HG02970 (cell line): Measurements from ENCODE around the gene OR4D1.

ENCODE experiments used
- ATAC-seq: cut with Tn5 transposase; IDR thresholded peaks from one replicate; pipeline ENCODE4 v1.9.1; 2021; ENCODE audit warnings: mild to moderate bottlenecking, moderate library complexity, moderate number of reproducible peaks; ENCODE audit not compliant: unreplicated experiment, low FRiP score

Gene OR4D1

DNA sequence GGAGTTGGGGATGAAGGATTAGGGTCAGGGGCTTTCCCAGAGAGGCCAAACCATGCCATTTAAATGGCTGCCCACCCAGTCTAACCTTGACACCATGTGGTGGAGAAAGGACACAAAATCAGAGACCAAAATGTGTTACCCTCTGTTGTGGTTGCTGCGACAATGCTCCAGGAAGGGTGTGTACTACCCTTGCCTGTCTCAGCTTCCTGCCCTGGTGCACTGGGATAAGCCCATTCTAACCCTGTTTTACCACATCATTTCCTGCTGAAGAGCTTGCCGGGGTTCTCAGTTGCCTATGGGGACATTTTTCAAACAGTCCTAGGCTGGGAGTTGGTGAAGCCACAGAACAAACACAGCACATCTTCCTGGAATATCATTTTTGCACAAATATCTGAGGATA is 4.9 kb downstream of the OR4D1 start:
- no peak for ATAC-seq

DNA sequence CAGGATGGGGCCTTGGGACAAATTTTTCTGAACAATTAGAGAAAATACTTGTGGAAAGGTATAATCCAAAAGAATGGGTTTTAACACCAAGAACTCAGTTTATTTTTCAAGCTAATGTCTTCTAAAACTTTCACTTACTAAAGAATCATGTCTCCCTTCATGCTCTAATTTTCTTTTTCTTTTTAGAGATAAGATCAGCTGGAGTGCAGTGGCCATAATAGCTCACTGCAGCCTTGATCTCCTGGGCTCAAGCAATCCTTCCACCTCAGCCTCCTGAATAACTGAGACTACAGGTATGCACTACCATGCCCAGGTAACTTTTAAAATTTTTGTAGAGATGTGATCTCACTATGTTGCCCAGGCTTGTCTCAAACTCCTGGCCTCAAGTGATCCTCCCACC is 5.5 kb downstream of the OR4D1 start:
- ATAC-seq, result no peak

- no peak for ATAC-seq
Measured at GRCh38 chr17:58156839-58157803, 8.9 kb downstream of the OR4D1 start.

GRCh38 chr17:58158181-58158580 is 10.0 kb downstream of the OR4D1 start:
- no peak for ATAC-seq

DNA sequence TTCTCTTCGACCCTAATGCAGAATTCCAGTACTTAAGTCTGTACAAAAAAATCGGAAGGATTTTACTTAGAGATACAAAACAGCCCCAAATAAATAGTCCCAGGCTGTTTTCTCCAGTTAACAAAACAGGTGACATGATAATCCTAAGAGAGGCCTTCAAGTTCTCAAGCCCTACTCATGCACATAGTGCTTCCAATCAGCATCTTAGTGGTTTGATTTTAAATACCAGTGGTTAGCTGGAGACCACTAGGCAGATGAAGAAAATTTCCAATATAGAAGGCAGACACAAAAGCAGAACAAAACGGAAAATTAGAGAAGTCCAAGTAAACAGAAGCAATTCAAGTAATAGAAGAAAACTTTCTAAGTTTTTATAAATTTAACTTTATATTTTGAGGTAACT is 13.4 kb downstream of the OR4D1 start:
- no peak for ATAC-seq

DNA sequence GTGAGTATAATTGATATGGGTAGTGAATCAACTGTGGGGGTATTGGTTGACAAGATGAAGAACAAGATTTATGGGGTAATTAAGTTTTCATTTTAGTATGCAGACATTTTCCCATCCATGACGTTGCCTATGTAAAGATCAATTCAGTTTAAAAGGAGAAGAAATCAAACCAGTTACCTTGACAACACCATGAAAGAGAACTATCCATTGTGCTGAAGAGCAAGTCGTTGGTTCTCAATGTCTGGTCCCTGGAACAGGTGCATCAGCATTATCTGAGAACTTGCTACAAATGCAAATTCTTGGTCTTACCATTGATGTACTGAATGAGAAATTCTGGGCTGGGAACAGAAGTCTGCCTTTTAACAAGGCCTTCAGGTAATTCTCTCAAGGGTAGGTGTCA is 17.8 kb downstream of the OR4D1 start:
- no peak for ATAC-seq

- no peak for ATAC-seq
Measured at GRCh38 chr17:58166682-58167081, 18.5 kb downstream of the OR4D1 start, which contains the start of gene OR4D2. TSS of gene OR4D2 (plus strand) at chr17:58166982. CDS start at chr17:58169656, 2,674 bp downstream.

GRCh38 chr17:58170622-58171021 is 22.4 kb downstream of the OR4D1 start:
- ATAC-seq, result no peak

GRCh38 chr17:58172369-58173071 is 24.3 kb downstream of the OR4D1 start:
- no peak for ATAC-seq

- no peak for ATAC-seq
Measured at GRCh38 chr17:58174871-58175270, 26.7 kb downstream of the OR4D1 start.

GRCh38 chr17:58176200-58176599 is 28.0 kb downstream of the OR4D1 start:
- no peak for ATAC-seq

GRCh38 chr17:58181796-58182195 is 33.6 kb downstream of the OR4D1 start:
- ATAC-seq, result no peak

GRCh38 chr17:58183514-58183913 is 35.3 kb downstream of the OR4D1 start:
- ATAC-seq, result no peak

DNA sequence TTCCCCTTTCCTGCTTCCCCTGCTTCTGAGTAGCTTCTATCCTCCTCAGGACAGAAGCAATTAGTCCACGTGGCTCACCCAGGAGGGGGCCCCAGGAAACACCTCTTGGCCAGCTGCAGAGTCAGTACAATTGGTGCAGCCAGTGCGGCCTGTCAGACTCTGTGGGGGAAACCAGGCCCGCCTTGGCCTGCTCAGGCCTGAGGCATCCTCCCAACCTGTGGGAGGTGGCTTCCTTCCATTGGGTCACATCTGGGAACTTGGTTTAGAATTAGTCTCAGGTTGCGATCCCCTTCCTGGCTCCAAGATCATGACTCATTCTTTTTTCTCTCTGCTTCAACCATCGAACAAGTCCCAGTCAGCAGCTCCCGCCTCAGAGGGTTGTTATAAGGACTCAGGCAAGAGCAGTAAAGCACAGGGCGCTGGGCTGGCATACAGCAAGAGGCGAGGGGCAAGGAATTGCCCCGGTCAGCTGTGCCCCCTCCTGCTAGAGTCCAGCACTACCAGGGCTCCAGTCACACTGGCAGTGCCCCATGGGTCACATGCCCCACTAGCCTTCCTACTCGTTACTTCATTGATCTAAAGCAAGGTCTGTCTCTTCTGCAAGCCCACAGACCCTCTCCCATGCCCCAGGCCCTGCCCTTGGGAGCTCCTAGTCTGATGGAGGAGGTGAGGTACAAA is 36.3 kb downstream of the OR4D1 start:
- ATAC-seq, result no peak

- ATAC-seq, result no peak
Measured at GRCh38 chr17:58184986-58185761, 37.0 kb downstream of the OR4D1 start.

DNA sequence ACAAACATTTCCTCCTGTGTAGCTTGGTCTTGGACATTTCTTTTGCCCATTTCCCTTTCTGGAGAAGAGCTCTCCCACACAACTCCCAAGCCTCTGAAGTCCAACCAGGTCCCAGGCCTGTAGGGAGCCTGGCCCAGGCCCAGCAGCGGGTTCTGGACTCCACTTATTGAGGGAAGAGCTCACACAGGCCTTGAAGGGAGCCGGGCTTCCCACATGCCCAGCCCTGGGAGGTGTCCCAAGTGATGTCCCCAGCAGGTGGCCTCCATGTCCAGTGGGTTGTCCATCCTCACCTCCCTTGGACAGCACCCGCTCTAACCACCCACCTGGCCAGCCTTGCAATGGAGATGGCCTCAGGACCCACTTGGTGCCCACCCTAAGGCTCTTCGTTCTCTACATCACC is 38.4 kb downstream of the OR4D1 start:
- no peak for ATAC-seq

DNA sequence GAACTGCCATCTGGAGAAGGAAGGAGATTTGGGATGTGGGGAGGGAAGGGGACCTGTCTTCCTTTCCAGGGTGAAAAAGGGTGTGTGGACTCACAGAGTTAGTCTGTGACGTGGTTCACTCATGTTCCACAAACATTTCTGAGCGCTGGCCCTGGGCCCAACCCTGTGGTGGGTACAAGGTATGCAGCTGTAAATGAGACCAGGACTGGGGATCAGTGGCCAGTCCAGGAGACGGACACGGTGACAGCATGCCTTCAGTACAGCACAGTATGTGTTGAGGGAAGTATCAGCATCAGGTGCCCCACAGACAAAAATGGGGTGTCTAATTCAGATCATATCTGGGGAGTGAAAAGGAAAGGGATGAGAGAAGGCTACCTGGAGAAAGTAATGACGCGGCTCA is 38.9 kb downstream of the OR4D1 start:
- ATAC-seq, result no peak

GRCh38 chr17:58187675-58188074 is 39.5 kb downstream of the OR4D1 start:
- no peak for ATAC-seq

GRCh38 chr17:58189436-58190146 is 41.4 kb downstream of the OR4D1 start:
- no peak for ATAC-seq
